GM18519 (cell line): Measurements from ENCODE around the gene SH3RF3.

Experiments
- ATAC-seq: cut with Tn5 transposase; IDR thresholded peaks from one replicate; pipeline ENCODE4 v1.9.1; 2021; ENCODE audit warnings: mild to moderate bottlenecking, moderate library complexity; ENCODE audit not compliant: unreplicated experiment, low FRiP score

Gene SH3RF3

GRCh38 chr2:109501461-109501860, 372.5 kb downstream of the SH3RF3 start:
- ATAC-seq, result no peak

GRCh38 chr2:109503191-109503590, 374.2 kb downstream of the SH3RF3 start:
- no peak for ATAC-seq

DNA sequence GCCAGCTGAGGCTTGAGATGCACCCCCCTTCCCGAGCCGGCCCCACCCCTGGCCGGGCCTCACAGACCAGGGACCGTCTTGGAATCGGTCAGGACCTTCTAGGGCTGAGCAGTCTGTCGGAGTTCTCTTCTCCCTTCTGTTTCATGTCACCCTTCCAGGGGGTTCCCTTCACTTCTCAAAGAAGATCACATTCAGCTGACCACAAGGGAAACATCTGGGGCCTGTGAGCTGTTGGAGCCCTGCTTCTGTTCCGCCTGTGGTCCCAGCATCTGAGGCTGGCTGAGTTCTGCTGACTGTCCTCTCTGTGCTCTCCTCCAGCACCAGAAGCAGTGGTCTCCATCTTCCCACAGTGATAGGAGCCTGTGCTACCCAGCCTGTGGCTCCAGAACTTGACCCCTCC, 378.2 kb downstream of the SH3RF3 start:
- no peak for ATAC-seq

- ATAC-seq, result no peak
Measured at GRCh38 chr2:109507828-109508227, 378.8 kb downstream of the SH3RF3 start.

DNA sequence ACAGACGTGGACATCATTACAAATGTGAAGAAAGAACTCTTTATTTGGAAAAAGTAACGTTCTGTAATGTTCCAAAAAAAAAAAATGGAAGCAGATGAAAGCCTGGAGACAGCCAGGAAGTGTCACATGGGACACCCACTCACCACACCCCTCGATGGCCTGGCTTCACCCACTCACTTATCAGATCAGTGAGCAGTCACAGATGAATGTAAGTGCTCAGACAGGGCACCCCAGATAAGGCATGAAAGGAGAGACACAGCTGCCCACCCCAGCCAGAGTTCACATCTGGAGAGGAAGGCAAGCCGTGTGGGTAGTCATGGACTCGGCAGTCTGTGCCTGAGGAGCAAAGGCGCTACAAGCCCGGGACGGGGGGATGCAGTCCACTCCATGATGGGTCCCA, 379.6 kb downstream of the SH3RF3 start:
- ATAC-seq, result no peak

DNA sequence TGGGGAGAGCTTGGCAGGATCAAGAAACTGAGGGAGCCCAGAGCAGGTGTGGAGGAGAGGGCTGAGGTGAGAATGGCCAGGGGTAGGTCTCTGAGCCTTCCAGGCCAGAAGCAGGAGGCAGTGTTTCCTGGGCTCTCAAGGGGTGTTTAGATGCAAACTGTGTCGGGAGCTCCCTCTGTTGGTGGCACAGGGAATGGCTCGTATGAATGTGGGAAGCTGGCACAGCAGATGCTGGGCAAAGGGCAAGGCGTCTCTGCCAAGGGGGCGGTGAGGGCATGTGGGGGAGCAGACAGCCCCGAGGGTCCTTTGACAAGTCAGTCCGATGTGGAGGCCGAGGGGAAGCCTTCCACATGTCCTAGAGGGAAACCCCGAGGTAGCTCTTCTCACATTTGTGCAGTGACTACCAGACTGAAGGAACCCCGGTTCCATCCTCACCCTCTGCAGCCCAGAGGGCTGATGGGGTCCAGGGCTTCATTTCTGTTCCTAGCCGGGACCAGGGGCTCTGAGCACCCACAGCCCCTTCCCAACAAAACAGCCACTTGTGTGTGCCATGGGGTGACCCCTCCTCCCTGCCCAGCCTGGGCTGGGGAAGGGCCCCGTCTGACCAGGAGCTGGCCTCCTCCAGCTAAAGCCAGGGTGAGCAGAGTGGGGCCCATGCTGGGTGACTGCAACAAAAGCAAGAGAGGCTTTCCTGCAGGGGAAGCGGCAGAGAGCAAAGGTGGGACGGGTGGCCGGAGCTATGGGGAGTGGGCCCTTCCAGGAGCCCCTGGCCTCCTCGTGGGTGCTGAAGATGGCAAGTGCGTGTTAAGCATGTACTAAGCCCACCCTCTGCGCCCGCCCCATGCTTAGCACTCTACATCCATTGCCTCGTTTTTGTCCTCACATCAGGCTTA, 381.4 kb downstream of the SH3RF3 start:
- ATAC-seq, result no peak

DNA sequence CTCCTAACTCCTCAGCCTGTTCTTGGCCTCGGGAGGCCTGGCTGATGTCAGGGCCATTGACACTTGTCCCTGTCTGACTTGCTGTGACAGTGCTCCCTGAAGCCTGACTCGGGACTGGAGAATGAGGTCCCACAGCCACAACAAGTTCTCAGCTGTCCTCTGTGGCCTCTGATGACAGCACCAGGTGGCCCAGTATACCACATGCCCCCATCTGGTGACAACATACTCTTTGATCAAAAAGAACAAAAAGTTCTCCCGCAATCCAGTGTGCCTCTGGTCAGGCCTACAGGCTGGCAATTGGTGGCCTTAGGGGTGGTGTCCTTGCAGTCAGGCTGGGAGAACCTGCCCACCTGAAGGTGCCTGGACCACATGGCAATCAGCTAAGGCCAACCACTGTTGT, 382.2 kb downstream of the SH3RF3 start:
- ATAC-seq, result no peak

DNA sequence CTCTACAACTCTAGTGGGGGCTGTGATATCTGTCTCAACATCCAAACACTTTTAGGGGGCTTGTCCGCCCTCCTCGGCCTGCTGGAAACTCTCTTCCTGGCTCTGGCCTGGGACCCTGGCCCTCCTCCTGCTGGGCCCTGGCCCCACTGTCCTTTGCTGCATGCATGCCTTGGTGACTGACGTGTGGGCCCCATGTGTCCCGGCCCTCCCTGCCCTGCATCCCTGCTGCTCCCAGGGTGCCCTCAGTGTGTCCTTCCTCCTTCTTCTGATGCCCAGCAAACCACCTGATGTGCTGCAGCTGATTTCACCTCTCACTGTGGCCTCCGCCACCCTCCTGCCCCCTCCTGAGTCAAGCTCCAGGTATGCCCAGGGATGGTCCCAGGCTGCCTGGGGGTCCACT, 383.1 kb downstream of the SH3RF3 start:
- ATAC-seq, result no peak

DNA sequence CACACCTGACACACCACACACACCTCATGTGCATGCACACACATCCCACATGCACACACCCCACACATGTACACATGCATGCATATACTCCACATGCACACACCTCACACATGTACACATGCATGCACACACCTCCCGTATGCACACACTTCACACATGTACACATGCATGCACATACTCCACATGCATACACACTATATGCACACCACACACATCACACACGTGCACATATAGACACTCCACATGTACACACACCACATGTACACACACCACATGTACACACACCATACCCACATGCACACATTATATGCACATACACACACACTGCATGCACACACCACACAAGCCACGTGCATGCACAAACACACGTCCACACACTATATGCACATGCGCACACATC, 384.2 kb downstream of the SH3RF3 start:
- no peak for ATAC-seq

GRCh38 chr2:109513749-109514588, 385.0 kb downstream of the SH3RF3 start:
- ATAC-seq, result peak; percentile 61

DNA sequence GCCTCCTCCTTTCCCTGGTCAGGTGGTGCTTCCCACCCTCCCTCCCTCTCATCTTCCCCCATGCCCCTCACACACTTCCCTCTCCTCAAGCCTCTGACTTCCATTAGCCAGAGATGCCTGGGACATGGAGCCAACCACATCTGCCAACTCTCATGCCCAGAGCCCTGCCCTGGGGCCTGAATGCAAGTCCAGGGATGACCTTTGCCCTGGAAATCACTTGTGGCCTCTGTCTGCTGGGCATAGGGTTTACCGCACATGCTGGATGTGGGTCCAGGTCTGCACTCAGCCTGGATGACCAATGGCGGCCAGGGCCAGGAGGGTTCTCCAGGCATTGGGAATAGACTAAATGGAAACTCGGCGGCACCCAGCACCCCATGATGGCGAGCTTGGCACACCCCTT, 385.9 kb downstream of the SH3RF3 start:
- no peak for ATAC-seq

DNA sequence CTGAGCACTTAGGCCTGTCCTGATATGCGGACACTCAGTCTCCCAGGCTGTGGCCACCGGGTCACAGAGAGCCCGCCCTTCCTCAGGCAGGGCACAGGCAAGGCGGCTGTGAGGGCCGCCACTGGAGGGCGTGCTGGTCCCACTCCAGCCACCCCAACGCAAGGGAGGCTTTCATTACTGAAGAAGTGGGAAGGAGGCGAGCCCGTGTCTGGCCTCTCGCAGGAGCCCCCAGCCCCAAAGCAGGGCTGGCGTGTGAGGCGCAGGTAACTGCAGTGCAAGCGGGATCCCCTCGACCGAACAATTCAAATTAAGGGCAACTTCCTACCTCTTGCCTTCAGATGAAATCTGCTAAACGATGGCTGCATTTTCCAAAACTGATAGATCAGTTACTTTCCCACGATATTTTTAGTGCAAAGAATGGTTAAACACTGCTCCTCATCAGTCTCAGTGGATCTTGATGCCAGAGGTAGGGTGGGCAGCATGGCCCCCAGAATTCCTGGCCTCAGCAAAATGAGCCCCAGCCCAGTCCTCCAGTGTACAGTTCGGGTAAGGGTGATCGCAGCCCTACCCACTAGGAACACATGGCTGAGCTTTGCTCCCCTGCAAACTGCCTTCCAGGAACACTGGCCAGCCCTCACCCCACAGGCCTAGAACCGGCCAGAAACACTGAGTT, 387.6 kb downstream of the SH3RF3 start:
- no peak for ATAC-seq

GRCh38 chr2:109517118-109517889, 388.3 kb downstream of the SH3RF3 start:
- no peak for ATAC-seq

- no peak for ATAC-seq
Measured at GRCh38 chr2:109519513-109519912, 390.5 kb downstream of the SH3RF3 start.

DNA sequence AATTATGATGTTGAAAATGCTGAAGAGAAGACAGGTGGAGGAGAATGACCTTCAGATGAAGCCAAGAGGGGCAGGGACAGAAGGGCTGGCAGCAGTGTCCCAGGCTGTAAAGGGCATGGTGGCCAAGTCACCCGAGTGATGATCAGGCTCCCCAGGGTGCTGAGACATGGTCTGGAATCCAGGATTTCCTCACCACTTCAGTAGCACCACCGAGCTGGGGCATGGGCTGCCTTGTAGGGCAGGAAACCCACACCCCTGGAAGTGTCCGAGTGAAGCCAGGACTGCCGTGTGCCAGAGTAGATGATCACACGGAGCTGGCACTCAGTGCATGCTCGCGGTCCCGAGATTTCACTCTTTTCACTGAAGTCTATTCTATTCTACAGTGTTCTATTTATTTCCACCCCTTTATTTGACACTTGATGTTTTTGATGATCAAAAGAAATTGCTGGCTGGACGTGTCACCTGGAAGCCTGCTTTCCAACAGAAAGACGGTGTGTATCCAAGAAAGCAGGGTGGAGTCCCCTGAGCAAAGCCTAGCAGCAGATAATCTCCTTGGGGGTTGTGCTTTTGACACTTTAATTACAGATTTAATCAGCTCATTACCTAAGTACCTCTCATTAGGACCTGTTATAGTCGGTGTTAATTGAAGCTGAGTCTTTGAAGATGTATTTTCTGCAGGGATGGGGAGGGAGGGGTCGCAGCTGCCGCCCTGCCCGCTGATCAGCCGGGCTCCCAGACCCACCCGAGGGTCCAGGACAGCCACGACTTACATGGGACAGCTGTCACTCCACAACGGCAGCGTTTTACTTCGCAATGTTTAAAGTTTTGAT, 392.4 kb downstream of the SH3RF3 start:
- ATAC-seq, result no peak

DNA sequence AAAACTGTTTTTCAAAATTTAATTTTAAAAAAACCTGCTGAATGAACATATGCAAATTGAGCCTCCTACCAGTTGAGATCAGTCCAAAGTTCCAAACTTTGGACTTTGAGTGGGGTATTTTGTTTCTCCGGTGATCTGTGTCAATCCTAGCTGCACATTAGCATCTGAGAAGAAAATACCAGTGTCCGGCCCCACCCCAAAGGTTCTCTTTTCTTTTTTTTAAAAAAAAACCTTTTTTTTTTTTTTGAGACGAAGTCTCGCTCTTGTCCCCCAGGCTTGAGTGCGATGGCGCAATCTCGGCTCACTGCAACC, 393.0 kb downstream of the SH3RF3 start:
- ATAC-seq, result no peak

DNA sequence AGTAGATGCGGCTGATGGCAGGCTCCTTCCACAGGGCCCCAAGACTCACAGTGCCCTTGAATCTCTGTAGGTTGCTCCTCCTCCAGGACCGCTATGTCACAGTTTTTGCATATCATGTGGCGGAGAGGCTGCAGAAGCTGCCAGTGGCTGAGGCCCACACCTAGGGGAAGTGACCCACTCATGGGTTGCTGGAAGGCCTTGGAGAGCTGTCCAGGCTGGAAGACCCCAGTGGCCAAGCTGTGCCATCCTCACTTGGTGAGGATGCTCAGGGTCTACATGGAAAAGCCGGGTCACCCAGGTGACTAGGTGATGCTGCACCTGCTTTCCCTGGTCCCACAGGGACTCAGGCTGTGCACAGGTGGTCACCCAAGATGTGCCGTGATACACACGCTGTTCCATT, 394.1 kb downstream of the SH3RF3 start:
- no peak for ATAC-seq

- ATAC-seq, result no peak
Measured at GRCh38 chr2:109523536-109524361, 394.7 kb downstream of the SH3RF3 start.

GRCh38 chr2:109525836-109526235, 396.8 kb downstream of the SH3RF3 start:
- no peak for ATAC-seq
